WERI-Rb-1 (cell line): Measurements from ENCODE around the gene BTBD17.
A peak's percentile ranks its signal among the peaks of the same experiment; 100 is the strongest.

ENCODE experiments used
- DNase-seq: peaks from one replicate; pipeline ENCODE4 v3.0.0-alpha.2; 2020
- H3K27ac ChIP-seq: fragments of 250-450 bp; sonication (Bioruptor Pico); 2 replicates; pipeline ENCODE4 v1.5.1; 2020; ENCODE audit warnings: mild to moderate bottlenecking, moderate library complexity
- H3K27me3 ChIP-seq: fragments of 250-450 bp; sonication (Bioruptor Pico); 2 replicates; pipeline ENCODE4 v1.5.1; 2021; ENCODE audit warnings: mild to moderate bottlenecking, low read depth, moderate library complexity; ENCODE audit not compliant: insufficient read depth, severe bottlenecking
- H3K36me3 ChIP-seq: fragments of 250-450 bp; sonication (Bioruptor Pico); 2 replicates; pipeline ENCODE4 v1.5.1; 2020; ENCODE audit warnings: mild to moderate bottlenecking, moderate library complexity
- H3K4me3 ChIP-seq: 2 replicates; pipeline ENCODE4 v1.5.1; 2011; ENCODE audit warnings: low read depth, mild to moderate bottlenecking, control low read depth, low read length
- H3K9me3 ChIP-seq: fragments of 250-450 bp; sonication (Bioruptor Pico); 2 replicates; pipeline ENCODE4 v1.5.1; 2021; ENCODE audit warnings: mild to moderate bottlenecking, moderate library complexity; ENCODE audit not compliant: severe bottlenecking
- CTCF ChIP-seq: IDR thresholded peaks from 2 replicates; pipeline ENCODE4 v1.5.1; 2011; ENCODE audit warnings: low read depth, mild to moderate bottlenecking, control low read depth, inconsistent platforms, low read length

The BTBD17 gene

GRCh38 chr17:74383141-74383540 is 21.5 kb upstream of the BTBD17 start:
- Histone ChIP-seq H3K4me3 (no peak overlapping the region), H3K9me3 (no peaks in the 10 kb centered on the region), H3K36me3 (no peaks in the 10 kb centered on the region), H3K27ac (no peak overlapping the region), H3K27me3 (no peaks in the 10 kb centered on the region)
- DNase-seq, result no peak
- TF ChIP-seq CTCF, result no peak

- TF ChIP-seq CTCF, result no peak
- Histone ChIP-seq H3K27ac (no peak overlapping the region), H3K4me3 (no peak overlapping the region), H3K9me3 (no peaks in the 10 kb centered on the region), H3K36me3 (no peaks in the 10 kb centered on the region), H3K27me3 (no peaks in the 10 kb centered on the region)
- DNase-seq, result no peak
These were observed 19.5 kb upstream of the BTBD17 start for GRCh38 chr17:74380959-74381808.

- Histone ChIP-seq H3K4me3 (no peak overlapping the region), H3K9me3 (no peaks in the 10 kb centered on the region), H3K27ac (no peak overlapping the region), H3K36me3 (no peaks in the 10 kb centered on the region), H3K27me3 (no peaks in the 10 kb centered on the region)
- DNase-seq, result no peak
- no peak for TF ChIP-seq CTCF
These were observed 18.7 kb upstream of the BTBD17 start for GRCh38 chr17:74380086-74380958.

GRCh38 chr17:74379495-74380085 is 17.9 kb upstream of the BTBD17 start:
- H3K36me3 ChIP-seq, result no peaks in the 10 kb centered on the region
- DNase-seq, result peak; percentile 97
- H3K4me3 ChIP-seq, result no peak overlapping the region
- peak; percentile 95 for TF ChIP-seq CTCF
- H3K27me3 ChIP-seq, result no peaks in the 10 kb centered on the region
- no peaks in the 10 kb centered on the region for H3K9me3 ChIP-seq
- H3K27ac ChIP-seq, result no peak overlapping the region

- no peak for DNase-seq
- no peak for TF ChIP-seq CTCF
- H3K27me3 ChIP-seq, result no peaks in the 10 kb centered on the region
These were observed 13.2 kb upstream of the BTBD17 start for GRCh38 chr17:74374858-74375257.

More at GRCh38 chr17:74374858-74375257, 13.2 kb upstream of the BTBD17 start:
- H3K27ac ChIP-seq, result no peak overlapping the region
- H3K9me3 ChIP-seq, result no peaks in the 10 kb centered on the region
- no peaks in the 10 kb centered on the region for H3K36me3 ChIP-seq
- H3K4me3 ChIP-seq, result no peak overlapping the region
